SJSA1 (cell line): ENCODE measurements around the gene RASSF8. TPM values are rescaled to one million over a fixed set of nuclear protein-coding genes. Genes with fewer than 3 reads are reported as not detected.
A peak's percentile ranks its signal among the peaks of the same experiment; 100 is the strongest.

Experiments
- DNase-seq, 2 experiments: peaks; one replicate each; pipeline ENCODE4 v3.0.0-alpha.2; 2015 to 2020; ENCODE audit warnings: low spot score in 2 of 2, low read depth in 1 of 2
- H3K27ac ChIP-seq: fragments of 250-450 bp; sonication (Bioruptor Pico); 2 replicates; pipeline ENCODE4 v1.5.1; 2020; ENCODE audit warnings: mild to moderate bottlenecking, moderate library complexity
- H3K27me3 ChIP-seq: fragments of 250-450 bp; sonication (Bioruptor Pico); replicated peaks from 2 replicates; pipeline ENCODE4 v1.5.1; 2020; ENCODE audit warnings: mild to moderate bottlenecking, moderate library complexity
- H3K36me3 ChIP-seq: fragments of 250-450 bp; sonication (Bioruptor Pico); 2 replicates; pipeline ENCODE4 v1.5.1; 2020; ENCODE audit warnings: mild to moderate bottlenecking
- H3K4me1 ChIP-seq: fragments of 250-450 bp; sonication (Bioruptor Pico); replicated peaks from 2 replicates; pipeline ENCODE4 v1.6.1; 2021; ENCODE audit warnings: mild to moderate bottlenecking
- H3K4me3 ChIP-seq: fragments of 250-450 bp; sonication (Bioruptor Pico); 2 replicates; pipeline ENCODE4 v1.5.1; 2020; ENCODE audit warnings: mild to moderate bottlenecking
- H3K9me3 ChIP-seq: fragments of 250-450 bp; sonication (Bioruptor Pico); replicated peaks from 2 replicates; pipeline ENCODE4 v1.5.1; 2020; ENCODE audit warnings: mild to moderate bottlenecking
- total RNA-seq: library from RNA; depleted of rRNA; stranded (reverse); fragments of >200 nt; shearing (Covaris generic); gene quantifications from 2 replicates; pipeline ENCODE4 v1.2.3, GENCODE V29; 2014

RASSF8 gene
- total RNA-seq, 1 experiment from 2014 or later, result 65.0 TPM

- Histone ChIP-seq H3K4me1 (peaks cover 29% of the 10 kb centered on the region), H3K9me3 (no peaks in the 10 kb centered on the region), H3K4me3 (no peak overlapping the region), H3K27ac (no peak overlapping the region), H3K27me3 (no peaks in the 10 kb centered on the region), H3K36me3 (no peaks in the 10 kb centered on the region)
- no peak for DNase-seq
Observed at GRCh38 chr12:26031827-26032226, 73.3 kb downstream of the RASSF8 start.

- H3K27ac ChIP-seq, result no peak overlapping the region
- H3K4me1 ChIP-seq, result peaks cover 29% of the 10 kb centered on the region
- no peaks in the 10 kb centered on the region for H3K27me3 ChIP-seq
- no peaks in the 10 kb centered on the region for H3K36me3 ChIP-seq
- DNase-seq, result no peak
- H3K9me3 ChIP-seq, result no peaks in the 10 kb centered on the region
- no peak overlapping the region for H3K4me3 ChIP-seq
Observed at GRCh38 chr12:26032290-26032689, 73.8 kb downstream of the RASSF8 start.

- peaks cover 29% of the 10 kb centered on the region for H3K4me1 ChIP-seq
- H3K36me3 ChIP-seq, result no peaks in the 10 kb centered on the region
- H3K4me3 ChIP-seq, result no peak overlapping the region
- H3K9me3 ChIP-seq, result no peaks in the 10 kb centered on the region
- DNase-seq, result no peak
- no peaks in the 10 kb centered on the region for H3K27me3 ChIP-seq
- H3K27ac ChIP-seq, result no peak overlapping the region
Observed at GRCh38 chr12:26032719-26033241, 74.3 kb downstream of the RASSF8 start.

GRCh38 chr12:26034371-26035142 lies 76.1 kb downstream of the RASSF8 start:
- Histone ChIP-seq H3K9me3 (no peaks in the 10 kb centered on the region), H3K27me3 (no peaks in the 10 kb centered on the region), H3K27ac (no peak overlapping the region), H3K4me1 (peaks cover 21% of the 10 kb centered on the region), H3K4me3 (no peak overlapping the region), H3K36me3 (no peaks in the 10 kb centered on the region)
- DNase-seq, result no peak

GRCh38 chr12:26036877-26037276 lies 78.4 kb downstream of the RASSF8 start:
- H3K4me3 ChIP-seq, result no peak overlapping the region

GRCh38 chr12:26037615-26038220 lies 79.2 kb downstream of the RASSF8 start:
- Histone ChIP-seq H3K9me3 (no peaks in the 10 kb centered on the region), H3K27me3 (no peaks in the 10 kb centered on the region), H3K36me3 (no peaks in the 10 kb centered on the region), H3K27ac (no peak overlapping the region), H3K4me3 (no peak overlapping the region), H3K4me1 (peaks cover 15% of the 10 kb centered on the region)
- DNase-seq, result no peak

More at GRCh38 chr12:26036877-26037276, 78.4 kb downstream of the RASSF8 start:
- Histone ChIP-seq H3K9me3 (no peaks in the 10 kb centered on the region), H3K27ac (no peak overlapping the region), H3K36me3 (no peaks in the 10 kb centered on the region), H3K27me3 (no peaks in the 10 kb centered on the region), H3K4me1 (peaks cover 14% of the 10 kb centered on the region)
- DNase-seq, result no peak

- H3K4me3 ChIP-seq, result no peak overlapping the region
- DNase-seq, result no peak
Observed at GRCh38 chr12:26042645-26043044, 84.2 kb downstream of the RASSF8 start.

GRCh38 chr12:26043135-26044006 lies 84.9 kb downstream of the RASSF8 start:
- no peak overlapping the region for H3K4me3 ChIP-seq
- no peaks in the 10 kb centered on the region for H3K9me3 ChIP-seq
- H3K4me1 ChIP-seq, result peaks cover 28% of the 10 kb centered on the region
- H3K36me3 ChIP-seq, result no peaks in the 10 kb centered on the region
- no peak for DNase-seq
- H3K27me3 ChIP-seq, result no peaks in the 10 kb centered on the region; the same call in 1 of the 2 replicates
- H3K27ac ChIP-seq, result 0 out of 2 replicates have a peak overlapping the region, but pooled peaks have one; percentile 17

More at GRCh38 chr12:26042645-26043044, 84.2 kb downstream of the RASSF8 start:
- H3K36me3 ChIP-seq, result no peaks in the 10 kb centered on the region
- no peaks in the 10 kb centered on the region for H3K9me3 ChIP-seq
- no peaks in the 10 kb centered on the region; the same call in 1 of the 2 replicates for H3K27me3 ChIP-seq
- 0 out of 2 replicates have a peak overlapping the region, but pooled peaks have one; percentile 11 for H3K27ac ChIP-seq
- H3K4me1 ChIP-seq, result peaks cover 28% of the 10 kb centered on the region

GRCh38 chr12:26044007-26044394 lies 85.5 kb downstream of the RASSF8 start:
- no peaks in the 10 kb centered on the region for H3K9me3 ChIP-seq
- 0 out of 2 replicates have a peak overlapping the region, but pooled peaks have one; percentile 17 for H3K27ac ChIP-seq
- peaks cover 28% of the 10 kb centered on the region for H3K4me1 ChIP-seq
- no peak for DNase-seq
- no peak overlapping the region for H3K4me3 ChIP-seq
- H3K36me3 ChIP-seq, result no peaks in the 10 kb centered on the region
- H3K27me3 ChIP-seq, result no peaks in the 10 kb centered on the region; the same call in 1 of the 2 replicates

- no peak for DNase-seq
- no peak overlapping the region for H3K4me3 ChIP-seq
- peaks cover 28% of the 10 kb centered on the region for H3K4me1 ChIP-seq
- H3K27ac ChIP-seq, result no peak overlapping the region
- no peaks in the 10 kb centered on the region for H3K9me3 ChIP-seq
- no peaks in the 10 kb centered on the region; the same call in 1 of the 2 replicates for H3K27me3 ChIP-seq
- no peaks in the 10 kb centered on the region for H3K36me3 ChIP-seq
Observed at GRCh38 chr12:26044592-26044991, 86.1 kb downstream of the RASSF8 start.

GRCh38 chr12:26046203-26046602 lies 87.7 kb downstream of the RASSF8 start:
- no peak overlapping the region for H3K27ac ChIP-seq
- no peak for DNase-seq

GRCh38 chr12:26046906-26047305 lies 88.4 kb downstream of the RASSF8 start:
- no peaks in the 10 kb centered on the region for H3K36me3 ChIP-seq
- H3K4me3 ChIP-seq, result no peak overlapping the region
- peaks cover 28% of the 10 kb centered on the region for H3K4me1 ChIP-seq
- no peaks in the 10 kb centered on the region; the same call in 1 of the 2 replicates for H3K27me3 ChIP-seq
- no peak overlapping the region for H3K27ac ChIP-seq
- H3K9me3 ChIP-seq, result no peaks in the 10 kb centered on the region
- DNase-seq, result no peak

More at GRCh38 chr12:26046203-26046602, 87.7 kb downstream of the RASSF8 start:
- H3K9me3 ChIP-seq, result no peaks in the 10 kb centered on the region
- H3K4me1 ChIP-seq, result peaks cover 28% of the 10 kb centered on the region
- H3K4me3 ChIP-seq, result no peak overlapping the region
- no peaks in the 10 kb centered on the region; the same call in 1 of the 2 replicates for H3K27me3 ChIP-seq
- no peaks in the 10 kb centered on the region for H3K36me3 ChIP-seq
